IPS DF 4.7 (cell line): ENCODE results near the gene CHST12.
"Not testable (repeated sequence)": the region's sequence is repeated elsewhere in the genome, so short reads cannot be mapped to it uniquely, and the experiment has no call there.

Source experiments
- DNase-seq: peaks from one replicate; pipeline ENCODE4 v3.0.0-alpha.2; 2013; ENCODE audit warnings: low spot score; ENCODE audit errors: extremely low read depth

The CHST12 gene

GRCh38 chr7:2435146-2435545 lies 31.7 kb downstream of the CHST12 start:
- DNase-seq = no peak

GRCh38 chr7:2436341-2437104 lies 33.1 kb downstream of the CHST12 start:
- no peak for DNase-seq

- DNase-seq = no peak
These were observed 33.7 kb downstream of the CHST12 start for GRCh38 chr7:2437136-2437535.

- DNase-seq = no peak
These were observed 34.2 kb downstream of the CHST12 start for GRCh38 chr7:2437537-2438148.

- DNase-seq = no peak
These were observed 34.8 kb downstream of the CHST12 start for GRCh38 chr7:2438186-2438585.

- no peak for DNase-seq
These were observed 35.4 kb downstream of the CHST12 start for GRCh38 chr7:2438775-2439174.

- no peak for DNase-seq
These were observed 37.3 kb downstream of the CHST12 start for GRCh38 chr7:2440608-2441245.

- no peak for DNase-seq
These were observed 38.1 kb downstream of the CHST12 start for GRCh38 chr7:2441430-2442058.

- no peak for DNase-seq
These were observed 40.1 kb downstream of the CHST12 start for GRCh38 chr7:2443491-2443890.

GRCh38 chr7:2444476-2444875 lies 41.1 kb downstream of the CHST12 start:
- no peak for DNase-seq

- no peak for DNase-seq
These were observed 41.6 kb downstream of the CHST12 start for GRCh38 chr7:2445047-2445446.

- no peak for DNase-seq
These were observed 42.6 kb downstream of the CHST12 start for GRCh38 chr7:2445898-2446555.

- no peak for DNase-seq
These were observed 43.3 kb downstream of the CHST12 start for GRCh38 chr7:2446676-2447075.

- no peak for DNase-seq
These were observed 47.0 kb downstream of the CHST12 start for GRCh38 chr7:2450198-2451107.

GRCh38 chr7:2451171-2452073 lies 48.0 kb downstream of the CHST12 start:
- peak; percentile 25 for DNase-seq

- DNase-seq = no peak
These were observed 48.7 kb downstream of the CHST12 start for GRCh38 chr7:2452074-2452507.

- no peak for DNase-seq
These were observed 49.3 kb downstream of the CHST12 start for GRCh38 chr7:2452643-2453270.

- DNase-seq = not testable (repeated sequence)
These were observed 50.4 kb downstream of the CHST12 start for GRCh38 chr7:2453849-2454248.

GRCh38 chr7:2459674-2460073 lies 56.3 kb downstream of the CHST12 start:
- DNase-seq = no peak
